Activated CD8-positive, alpha-beta memory T cell treated with anti-CD3 and anti-CD28 coated beads for 36 hours (primary cell): ENCODE measurements around the gene GLIS1. TPM values are rescaled to one million over a fixed set of nuclear protein-coding genes. Genes with fewer than 3 reads are reported as not detected.

Experiments
- CTCF ChIA-PET: fragments of 350-600 bp; sonication (Branson Sonifier 250); formaldehyde crosslinking; loops from one replicate; lab custom pipeline; 2021; ENCODE audit warnings: antibody characterized with exemption; lab: Charles Lee
- POLR2A ChIA-PET: fragments of 350-600 bp; sonication (Branson Sonifier 250); formaldehyde crosslinking; loops from one replicate; lab custom pipeline; 2021; ENCODE audit warnings: antibody characterized with exemption; lab: Charles Lee
- total RNA-seq, 2 experiments: library from RNA; stranded (reverse); gene quantifications; one replicate each; pipeline ENCODE4 v1.2.3, GENCODE V29; 2021

Gene GLIS1
- total RNA-seq, 2 experiments from 2014 or later, result not detected

DNA sequence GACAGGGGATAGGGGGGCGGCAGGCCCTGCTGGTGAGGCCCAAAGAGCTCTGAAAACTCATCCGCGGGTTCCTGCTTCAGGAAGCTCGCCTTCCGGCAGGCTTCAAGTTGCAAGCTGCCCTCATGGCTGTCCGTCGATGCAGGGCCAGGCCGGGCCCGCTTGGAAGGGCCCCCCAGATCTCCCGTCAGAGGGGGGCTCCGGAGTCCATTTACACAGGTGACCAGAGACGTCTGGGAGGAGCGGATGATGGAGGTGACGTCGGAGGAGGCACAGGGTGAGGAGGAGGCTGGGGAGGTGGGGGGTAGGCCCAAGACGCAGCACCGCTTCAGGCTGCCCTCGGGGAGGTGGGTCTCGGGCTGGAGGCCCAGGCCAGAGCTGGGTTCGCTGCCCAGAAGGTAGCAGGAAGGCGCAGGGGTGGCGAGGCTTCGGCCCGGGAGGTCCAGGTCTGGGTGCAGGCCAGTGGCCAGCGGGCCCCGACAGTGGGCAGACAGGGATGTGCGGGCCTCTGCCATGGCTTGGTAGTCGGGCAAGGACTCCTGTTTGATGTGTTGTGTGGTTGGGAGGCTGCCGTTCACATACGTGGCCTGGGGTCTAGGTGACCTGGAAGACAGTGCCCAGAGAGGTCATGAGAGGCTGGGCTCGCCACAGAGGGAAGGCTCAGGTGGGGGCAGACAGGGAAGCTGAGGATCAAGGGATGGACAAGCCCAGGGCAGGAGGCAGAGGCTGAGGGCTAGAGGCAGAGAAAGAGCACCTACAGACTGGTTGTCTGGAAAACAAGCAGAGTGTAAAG is 144.4 kb downstream of the GLIS1 start:
- POLR2A ChIA-PET, result no interaction called here
- CTCF ChIA-PET, result no interaction called here

DNA sequence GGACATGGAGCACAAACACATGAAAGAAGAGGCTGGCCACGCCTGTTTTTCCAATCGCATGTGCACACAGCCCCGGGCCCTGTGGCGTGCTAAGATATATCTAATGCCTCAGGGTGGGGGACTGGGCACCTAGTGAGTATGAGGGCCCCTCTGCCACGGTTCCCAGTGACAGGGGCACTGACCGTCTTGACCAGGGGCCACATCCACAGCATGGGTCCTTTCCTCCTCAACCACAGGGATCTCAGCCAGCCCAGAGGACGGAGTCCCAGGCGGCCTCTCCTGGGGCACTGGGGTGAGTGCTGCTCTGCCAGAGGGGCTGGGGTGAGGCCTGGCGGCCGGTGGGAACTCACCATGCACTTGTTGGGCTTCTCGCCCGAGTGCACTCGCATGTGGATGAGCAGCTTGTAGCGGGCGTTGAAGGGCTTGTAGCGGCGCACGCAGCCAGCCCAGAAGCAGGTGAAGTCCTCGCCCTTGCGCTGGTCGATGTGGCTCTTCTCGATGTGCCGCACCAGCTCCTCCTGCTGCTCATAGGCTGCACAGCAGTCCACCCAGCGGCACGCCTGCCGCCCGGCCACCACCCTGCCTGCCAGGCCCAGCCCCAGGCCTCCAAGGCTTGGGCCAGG is 145.1 kb downstream of the GLIS1 start:
- ChIA-PET CTCF (no interaction called here), POLR2A (no interaction called here)

DNA sequence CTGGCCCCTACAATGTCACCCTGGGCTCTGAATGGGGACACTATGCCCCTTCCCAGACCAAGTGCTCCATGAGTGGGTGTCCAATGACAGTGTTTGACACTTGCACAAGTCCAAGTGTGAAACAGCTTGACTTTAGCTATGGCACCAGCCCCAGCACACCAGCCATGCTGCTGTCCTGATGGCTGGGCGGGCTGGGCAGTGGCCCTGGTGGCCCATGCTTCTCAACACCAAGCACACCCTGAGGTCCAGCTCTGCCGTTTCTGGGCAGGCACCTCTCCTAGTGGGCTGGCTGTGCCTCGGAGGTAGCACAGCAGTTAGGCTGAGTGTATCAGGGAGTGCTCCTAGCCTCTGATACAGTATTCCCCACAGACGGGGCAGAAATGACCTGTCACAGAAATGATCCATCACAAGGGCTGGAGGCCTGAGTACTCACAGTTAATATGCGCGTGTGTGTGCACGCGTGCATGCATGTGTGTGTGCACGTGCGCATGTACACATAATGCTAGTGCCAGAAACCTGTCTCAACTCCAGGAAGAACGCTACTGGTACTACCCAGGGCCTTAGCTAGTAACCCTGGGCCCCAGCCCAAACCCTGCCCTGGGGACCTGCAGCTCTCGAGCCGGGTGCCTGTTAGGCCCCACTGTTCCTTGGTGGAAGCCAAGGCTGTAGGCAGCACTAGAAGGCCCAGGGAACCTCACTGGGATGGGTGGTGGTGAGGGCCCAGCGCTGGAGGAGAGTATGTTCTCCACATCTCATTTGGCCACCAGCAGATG is 145.8 kb downstream of the GLIS1 start:
- CTCF ChIA-PET, result interaction anchor here (1.1 kb wide), 1 partner anchor 143 kb away, joined by 3 read pairs; no protein-coding TSS in a partner anchor

DNA sequence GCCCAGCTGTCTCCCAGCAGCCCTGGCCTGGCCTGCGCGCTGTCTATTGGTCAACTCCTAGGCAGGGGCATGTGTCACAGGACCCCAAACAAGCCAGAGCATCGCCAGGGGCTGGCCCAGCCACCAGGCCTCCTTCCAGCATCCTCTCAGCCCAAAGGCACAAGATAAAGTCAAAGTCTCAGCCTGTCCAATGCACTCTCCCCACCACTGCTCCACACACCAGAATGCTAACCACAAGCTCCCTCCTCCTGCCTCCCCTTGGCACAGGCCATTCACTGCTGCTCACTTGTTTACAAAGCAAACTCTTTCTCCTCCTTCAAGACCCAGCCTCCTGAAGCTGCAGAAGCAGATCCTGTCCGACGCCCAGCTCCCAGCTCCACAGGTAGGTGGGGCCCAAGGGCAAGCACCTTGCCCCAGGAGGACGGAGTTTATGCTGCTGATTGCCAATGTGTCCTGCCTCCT is 146.4 kb downstream of the GLIS1 start:
- ChIA-PET CTCF (interaction anchor here (1.1 kb wide), 1 partner anchor 143 kb away, joined by 3 read pairs; no protein-coding TSS in a partner anchor), POLR2A (no interaction called here)

More for the DNA sequence above, 145.8 kb downstream of the GLIS1 start:
- POLR2A ChIA-PET, result no interaction called here

DNA sequence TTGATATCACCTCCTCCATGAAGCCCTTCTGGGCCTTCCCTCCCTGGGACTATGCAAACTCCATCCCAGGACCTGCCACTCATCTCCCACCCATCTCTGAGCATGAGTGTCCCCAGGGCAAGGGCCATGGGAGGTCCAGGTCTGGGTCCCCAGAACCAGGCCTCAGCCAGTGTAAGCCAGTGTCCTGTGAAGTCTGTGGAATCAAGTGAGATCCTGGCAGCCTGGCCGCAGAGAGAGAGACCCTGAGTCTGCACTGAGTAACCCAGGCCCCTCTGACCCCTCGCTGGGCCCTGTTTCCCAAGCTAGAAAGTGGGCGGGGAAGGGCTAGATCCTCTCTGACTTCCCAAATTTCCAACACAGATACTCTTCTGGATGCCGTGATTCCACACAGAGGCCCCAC is 147.0 kb downstream of the GLIS1 start:
- ChIA-PET POLR2A (no interaction called here), CTCF (interaction anchor here (0.7 to 1.1 kb wide), 2 partner anchors 8 to 142 kb away, joined by 3 read pairs; no protein-coding TSS in a partner anchor)

DNA sequence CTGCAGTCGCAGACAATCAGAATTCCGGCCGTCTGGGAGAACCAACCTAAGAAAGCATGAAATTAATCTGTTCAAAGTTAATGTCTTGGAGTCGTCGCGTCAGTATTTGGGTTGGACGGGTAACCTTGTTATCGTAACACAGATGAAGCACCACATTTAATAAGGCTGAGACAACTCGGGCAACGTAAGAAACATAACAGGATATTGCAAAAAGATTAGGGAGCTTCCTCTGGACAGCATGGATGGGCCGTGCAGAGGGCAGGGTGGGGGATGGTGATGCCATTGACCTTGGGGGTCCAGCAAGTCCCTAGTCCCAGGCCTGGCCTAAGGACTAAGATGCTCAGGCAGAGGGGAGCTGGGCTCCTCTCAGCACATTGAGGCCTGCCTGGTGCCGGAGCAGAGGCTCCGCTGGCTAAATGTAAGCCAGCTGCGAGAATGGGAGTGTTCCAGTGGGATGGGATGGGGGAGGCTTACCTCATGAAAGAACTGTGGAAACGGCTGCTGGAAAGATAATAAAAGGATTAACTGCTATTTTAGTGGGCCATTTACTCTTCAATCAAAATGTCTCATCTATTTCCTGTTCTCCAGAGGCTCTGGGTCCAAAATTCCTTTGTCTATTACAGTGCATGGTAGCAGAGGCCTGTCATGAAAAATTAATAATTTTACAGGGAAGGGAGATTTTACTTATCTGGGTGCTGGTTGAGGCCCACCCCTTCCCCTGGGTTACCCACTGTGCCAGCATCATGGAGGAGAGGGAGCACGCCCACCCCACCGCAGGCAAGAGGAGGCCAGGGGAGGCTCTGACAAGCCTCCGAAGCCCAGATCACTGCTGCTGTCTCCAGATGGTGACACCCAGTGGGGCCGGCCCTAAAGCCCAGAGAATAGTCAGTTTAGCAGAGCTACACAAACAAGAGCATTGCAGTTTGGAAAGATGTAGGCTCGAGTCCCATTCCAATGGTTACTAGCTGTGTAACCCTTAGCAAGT is 148.1 kb downstream of the GLIS1 start:
- CTCF ChIA-PET, result interaction anchor here (0.7 kb wide), 1 partner anchor 9 kb away, joined by 3 read pairs; no protein-coding TSS in a partner anchor

DNA sequence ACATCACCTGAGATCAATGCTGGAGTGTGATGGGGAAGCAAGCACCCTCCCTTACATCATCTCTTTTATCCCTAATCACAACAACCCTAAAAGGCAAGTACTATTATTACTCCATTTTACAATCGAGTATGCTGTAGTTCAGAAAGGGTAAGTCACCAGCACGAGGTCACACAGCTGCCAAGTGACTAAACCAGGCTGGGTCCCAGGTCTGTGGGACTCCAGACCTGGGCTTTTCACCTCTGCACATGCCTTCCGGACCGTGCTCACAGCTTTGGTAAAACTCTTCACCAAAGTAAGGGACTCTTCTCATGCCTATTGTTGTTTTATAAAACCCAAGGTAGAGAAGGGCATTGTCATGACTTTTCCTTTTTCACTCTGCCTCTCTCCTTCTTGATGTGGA is 148.9 kb downstream of the GLIS1 start:
- POLR2A ChIA-PET, result no interaction called here
- CTCF ChIA-PET, result no interaction called here

More for the DNA sequence above, 148.1 kb downstream of the GLIS1 start:
- POLR2A ChIA-PET, result no interaction called here

DNA sequence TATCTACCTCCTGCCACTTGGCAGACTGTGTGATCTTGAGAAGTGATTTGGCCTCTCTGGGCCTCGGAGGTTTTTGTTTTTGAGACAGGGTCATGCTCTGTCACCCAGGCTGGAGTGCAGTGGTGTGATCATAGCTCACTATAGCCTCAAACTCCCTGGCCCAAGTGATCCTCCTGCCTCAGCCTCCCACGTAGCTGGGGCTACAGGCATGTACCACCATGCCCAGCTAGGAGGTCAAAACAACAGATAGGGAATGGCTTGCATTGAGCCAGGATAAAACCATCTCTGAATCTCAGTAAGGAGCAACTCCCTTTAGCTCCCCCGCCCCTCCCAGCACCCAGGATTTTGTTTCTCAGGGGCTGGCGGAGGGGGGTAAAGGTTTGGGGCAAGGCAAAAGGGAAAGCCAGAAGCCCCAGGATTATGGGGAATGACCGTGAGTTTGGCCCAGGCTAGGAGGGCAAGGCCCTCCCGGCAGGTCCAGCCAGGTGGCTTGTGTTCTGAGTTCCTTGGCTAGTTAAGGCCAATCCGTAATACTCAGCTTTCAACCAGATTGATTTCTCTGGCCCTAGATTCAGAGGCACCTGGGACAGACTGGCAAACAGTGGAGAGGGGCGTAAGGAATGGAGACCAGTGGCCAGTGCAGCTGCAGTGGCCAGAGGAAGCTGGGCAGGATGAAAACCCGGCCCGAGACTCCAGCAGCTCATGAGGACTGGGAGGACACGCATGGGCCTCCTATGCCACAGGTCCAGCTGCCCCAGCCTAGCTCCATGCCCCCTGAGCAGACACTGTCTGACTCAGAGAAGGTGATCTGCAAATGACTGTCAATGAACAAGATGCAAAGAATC is 149.7 kb downstream of the GLIS1 start:
- ChIA-PET POLR2A (no interaction called here), CTCF (no interaction called here)

DNA sequence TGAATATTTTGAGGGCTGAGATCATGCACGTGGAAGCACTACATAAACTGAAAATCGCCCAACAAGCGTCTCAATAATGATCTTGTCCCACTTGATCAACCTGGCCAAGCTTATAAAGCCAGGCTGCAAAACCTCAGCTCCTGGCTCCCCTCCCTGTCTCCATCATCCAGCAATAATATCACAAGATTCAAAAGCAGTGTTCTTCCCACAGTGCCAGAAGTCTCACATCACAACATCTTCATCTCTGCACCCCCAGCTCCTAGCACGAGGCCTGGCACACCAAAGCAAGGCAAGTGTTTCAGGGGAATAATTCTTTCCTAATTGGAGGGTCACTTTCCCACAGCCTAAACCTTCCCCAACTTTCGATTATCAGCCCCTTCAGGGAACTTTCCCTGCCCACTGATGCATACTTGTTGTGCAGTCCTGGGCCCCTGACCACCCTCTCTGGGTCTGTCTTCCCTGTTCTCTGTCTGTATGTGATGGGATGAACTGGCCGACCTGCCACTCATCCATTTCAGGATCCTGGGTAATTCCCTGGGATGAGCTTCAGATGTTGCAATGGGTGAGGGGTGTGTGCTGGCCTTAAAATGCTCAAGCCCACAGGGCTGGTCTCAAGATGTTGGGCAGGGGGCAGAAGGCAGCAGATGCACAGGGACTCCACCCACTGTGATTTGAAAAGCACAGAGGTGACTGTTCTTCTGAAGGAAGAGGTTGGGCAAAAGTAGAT is 150.7 kb downstream of the GLIS1 start:
- ChIA-PET CTCF (no interaction called here), POLR2A (no interaction called here)

DNA sequence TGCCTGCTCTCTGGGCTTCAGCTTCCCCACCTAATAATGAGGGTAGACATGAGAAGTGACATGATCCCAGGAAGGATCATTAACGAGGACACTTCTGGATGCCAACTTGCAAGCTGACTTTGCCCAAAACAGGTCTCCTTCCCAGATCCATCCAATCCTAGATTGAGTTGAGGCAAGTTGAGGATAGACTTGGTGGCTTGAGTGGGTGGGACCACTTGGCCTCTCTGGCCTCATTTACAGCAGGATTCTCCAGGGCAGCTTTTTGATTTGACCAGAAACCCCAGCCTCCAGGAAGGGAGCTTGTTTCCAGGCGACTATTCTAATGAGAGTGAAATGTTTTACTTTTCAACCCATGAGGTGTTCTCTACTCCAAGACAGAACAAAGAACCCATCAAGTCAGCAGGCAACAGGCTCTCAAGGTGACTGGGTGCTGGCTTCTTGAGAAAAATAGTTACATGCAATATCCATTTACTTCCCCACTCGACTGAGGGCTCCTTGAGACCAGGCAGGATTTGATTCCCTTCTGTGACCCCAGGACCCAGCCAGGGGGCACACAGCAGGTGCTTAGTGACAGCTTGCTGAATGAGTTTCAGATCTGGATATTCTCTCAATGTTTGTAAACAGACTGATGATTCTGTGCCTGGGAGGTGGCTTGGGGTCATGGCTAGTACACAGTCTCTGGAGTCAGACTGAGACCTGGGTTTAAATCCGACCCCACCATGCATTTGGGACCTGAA is 151.5 kb downstream of the GLIS1 start:
- ChIA-PET CTCF (no interaction called here), POLR2A (no interaction called here)

DNA sequence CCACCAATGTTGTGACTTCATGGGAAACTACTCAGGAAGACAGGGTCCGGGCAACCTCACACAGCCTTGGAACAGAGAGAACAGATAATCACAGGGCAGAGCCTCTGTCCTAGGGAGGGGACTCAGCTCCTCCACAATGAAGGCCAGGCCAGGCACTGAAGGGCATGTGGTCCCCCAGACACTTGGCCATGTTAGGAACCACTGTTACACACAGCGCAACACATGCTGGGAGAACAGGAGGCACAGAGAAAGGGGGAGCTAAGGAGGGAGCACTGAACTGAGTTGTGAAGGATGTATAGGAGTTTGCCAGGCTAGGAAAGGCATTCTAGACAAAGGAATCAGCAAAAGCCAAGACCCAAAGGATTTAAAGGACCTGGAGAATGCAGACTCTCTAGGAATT is 152.2 kb downstream of the GLIS1 start:
- CTCF ChIA-PET, result no interaction called here
- POLR2A ChIA-PET, result no interaction called here

DNA sequence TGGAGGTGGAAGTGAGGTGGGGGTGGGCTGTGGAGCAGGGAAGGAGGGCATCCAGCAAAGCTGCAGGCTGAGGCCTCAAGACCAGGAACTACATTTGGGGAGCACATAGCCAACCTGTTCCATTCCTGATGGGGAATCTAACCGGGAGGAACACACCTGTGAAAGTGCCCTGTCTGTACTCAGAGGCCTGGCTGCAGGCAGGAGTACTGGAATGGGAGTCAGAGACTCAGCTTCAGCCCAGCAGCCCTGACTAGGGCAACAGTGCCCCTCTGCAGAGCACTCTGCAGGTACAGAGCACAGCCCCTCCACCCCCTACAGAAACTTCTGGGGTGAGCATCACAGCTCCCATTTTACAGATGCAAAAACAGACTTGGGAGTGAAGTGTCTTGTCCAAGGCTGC is 153.4 kb downstream of the GLIS1 start:
- CTCF ChIA-PET, result no interaction called here
- POLR2A ChIA-PET, result no interaction called here

DNA sequence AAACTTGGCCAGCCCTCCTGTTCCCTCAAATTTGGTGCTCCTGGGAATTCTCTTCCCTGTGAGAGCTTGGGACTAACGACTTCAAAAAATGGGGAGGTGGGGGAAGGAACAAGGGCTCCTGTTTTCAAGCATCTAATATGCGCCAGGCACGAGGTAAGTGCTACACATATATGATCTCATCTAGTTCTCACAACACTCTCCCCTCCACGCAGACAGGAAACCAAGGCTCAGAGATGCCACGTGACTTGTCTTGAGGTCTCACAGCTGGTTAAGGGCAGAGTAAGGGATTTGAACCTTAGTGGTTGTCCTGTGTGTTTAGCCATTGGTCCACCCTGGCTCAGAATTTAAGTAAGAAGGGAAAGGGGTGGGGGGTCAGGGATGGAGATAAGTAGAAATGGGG is 153.8 kb downstream of the GLIS1 start:
- CTCF ChIA-PET, result interaction anchor here (1.1 kb wide), 1 partner anchor 41 kb away, joined by 3 read pairs; no protein-coding TSS in a partner anchor
- POLR2A ChIA-PET, result no interaction called here

DNA sequence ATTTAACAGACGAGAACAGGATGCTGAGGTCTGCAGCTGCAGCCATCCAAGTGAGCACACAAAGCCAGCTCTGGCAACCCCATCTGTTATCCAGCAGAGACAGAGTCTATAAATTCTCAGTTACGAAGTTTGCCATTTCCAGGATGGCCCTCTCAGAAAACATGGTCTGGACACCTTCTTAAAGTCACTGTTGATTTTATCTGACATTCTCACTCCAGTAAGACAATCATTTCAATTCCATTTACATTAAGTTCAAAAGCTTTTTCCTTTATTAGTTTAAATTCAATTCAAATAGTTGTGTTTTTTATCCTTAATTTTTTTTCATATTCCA is 154.2 kb downstream of the GLIS1 start:
- CTCF ChIA-PET, result interaction anchor here (1.1 kb wide), 1 partner anchor 41 kb away, joined by 3 read pairs; no protein-coding TSS in a partner anchor

DNA sequence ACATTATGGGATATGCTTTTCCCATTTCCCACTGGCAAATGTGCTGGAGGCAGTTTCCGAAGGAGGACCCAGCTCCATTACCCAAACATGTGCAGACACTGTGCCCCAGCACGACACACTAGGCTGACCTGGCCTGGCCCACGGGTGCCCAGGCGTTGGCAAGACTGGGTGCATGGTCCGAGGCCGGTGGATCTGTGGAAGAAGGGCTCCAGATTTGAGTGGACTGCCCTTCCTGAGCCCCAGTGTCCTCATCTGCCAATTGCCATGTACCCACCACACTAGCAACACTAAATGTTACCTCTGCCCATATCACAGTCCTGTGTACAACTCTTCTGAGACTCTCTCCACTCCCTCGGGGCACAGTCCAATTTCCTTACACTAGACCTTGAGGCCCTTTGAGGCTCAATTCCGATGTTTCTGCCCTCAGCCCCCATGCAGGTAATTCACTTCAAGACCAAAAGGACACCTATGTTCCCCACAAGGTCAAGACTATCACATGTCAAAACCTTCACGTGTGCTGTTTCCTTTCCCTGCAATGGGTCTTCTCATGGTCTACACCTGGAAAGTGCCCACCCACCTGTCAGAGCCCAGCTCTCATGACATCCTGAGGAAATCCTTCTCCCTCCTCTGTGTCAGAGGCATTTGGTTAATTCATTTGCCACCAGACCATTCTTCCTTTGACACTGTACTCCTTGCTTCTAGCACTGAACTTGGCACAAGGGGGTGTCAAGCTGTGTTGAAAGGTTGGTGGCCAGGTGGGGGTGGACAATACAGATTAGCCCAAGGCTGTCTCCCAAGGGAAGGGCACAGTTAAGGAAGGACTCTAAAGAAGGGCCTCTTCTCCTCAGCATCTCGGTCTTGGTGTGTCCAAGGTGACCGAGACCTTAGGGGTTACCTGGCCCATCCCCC is 154.8 kb downstream of the GLIS1 start:
- ChIA-PET CTCF (interaction anchor here (1.1 to 1.6 kb wide), 2 partner anchors 22 to 40 kb away, joined by 3 read pairs; no protein-coding TSS in a partner anchor), POLR2A (no interaction called here)

More for the DNA sequence above, 154.2 kb downstream of the GLIS1 start:
- POLR2A ChIA-PET, result no interaction called here
